Suppressor macrophage treated with lipopolysaccharide for 4 hours (primary cell): Measurements from ENCODE around the gene UGCG.
A peak's percentile ranks its signal among the peaks of the same experiment; 100 is the strongest.
"Not testable (repeated sequence)": the region's sequence is repeated elsewhere in the genome, so short reads cannot be mapped to it uniquely, and the experiment has no call there.

Source experiments
- DNase-seq: peaks from one replicate; pipeline ENCODE4 v3.0.0-alpha.2; 2020

UGCG gene

DNA sequence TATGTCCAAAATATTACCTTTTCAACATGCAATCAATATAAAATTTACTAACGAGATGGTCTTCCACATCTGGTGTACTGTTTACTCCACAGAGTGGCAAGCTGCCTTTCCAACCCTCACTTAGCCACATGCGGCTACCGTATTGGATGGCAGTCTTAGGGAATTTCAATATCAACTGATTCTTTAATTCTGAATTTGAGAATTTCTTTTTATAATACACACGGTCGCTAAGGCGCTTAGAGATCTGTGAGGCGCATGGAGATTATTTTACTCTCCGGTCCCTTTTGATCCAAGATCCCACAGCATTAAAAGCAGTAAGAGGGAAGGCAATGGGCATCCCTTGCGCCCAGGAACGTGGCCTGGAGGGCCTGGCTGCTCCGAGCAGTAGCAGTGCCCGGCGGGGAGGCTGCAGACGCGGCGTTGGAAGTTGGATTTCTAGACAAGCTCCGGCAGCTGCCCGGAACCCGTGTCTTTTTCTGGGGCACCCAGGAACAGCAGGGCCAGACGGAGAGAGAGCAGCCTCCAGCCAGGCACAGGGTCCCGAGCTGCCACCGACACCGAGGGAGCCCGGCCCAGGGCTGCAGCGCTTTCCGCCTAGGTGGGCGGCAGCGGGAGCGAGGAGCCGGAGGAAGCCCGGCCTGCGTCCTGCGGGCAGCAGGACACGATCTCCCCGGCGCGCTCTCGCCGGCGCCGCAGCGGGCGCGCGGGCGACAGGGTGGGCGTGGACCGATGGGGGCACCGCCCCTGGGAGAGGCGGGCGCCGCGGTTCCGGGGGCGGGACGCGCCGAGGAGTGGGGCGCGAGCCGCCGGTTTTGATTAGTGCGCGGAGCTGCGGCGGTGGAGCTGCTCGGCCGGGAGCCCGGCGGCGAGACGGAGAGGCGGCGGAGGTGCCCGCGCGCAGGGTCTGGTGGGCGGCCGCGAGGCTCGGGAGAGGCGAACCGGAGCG is at the start of gene UGCG:
Gene UGCG, plus strand, starts transcription at position 819 of the 946 bp plus-strand sequence. CDS start 402 bp downstream, outside the sequence.
- DNase-seq: peak; percentile 96

DNA sequence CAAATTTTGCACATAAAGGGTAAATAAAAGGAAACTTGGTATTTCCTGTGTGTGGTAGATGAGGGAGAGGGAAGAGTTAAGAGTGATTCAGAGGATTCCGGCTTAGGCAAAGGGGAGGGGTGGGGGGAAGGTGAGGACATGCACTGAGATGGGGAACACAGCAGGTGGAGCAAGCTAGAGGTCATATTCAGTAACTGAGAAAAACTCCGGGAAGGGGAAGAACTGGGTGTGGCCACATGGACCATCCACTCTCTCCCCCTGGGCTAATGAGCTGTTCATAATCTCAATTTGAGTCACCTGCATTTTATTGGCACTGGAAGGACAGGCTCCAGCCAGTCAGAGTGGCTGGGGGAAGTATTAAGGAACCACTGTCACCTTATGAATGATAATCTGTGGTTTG is 45.1 kb upstream of the UGCG start:
- no peak for DNase-seq

DNA sequence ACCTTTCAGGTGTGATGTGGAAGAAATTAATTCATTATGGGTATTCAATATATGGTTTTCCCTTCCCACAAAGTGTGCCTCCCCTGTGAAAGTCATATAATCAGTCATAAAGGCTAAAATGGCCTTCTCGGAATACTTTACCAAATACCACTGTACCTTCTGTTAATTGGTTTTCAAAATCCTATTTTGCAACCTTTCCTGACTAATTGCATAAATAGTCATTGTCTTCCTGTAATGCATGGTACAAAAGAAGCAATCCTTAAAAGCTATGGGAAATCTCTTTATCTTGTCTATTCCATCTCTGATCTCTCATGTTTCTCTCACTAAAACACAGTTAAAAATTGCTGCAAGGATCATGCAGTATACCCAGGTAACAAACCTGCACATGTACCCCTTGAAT is 44.3 kb upstream of the UGCG start:
- no peak for DNase-seq

DNA sequence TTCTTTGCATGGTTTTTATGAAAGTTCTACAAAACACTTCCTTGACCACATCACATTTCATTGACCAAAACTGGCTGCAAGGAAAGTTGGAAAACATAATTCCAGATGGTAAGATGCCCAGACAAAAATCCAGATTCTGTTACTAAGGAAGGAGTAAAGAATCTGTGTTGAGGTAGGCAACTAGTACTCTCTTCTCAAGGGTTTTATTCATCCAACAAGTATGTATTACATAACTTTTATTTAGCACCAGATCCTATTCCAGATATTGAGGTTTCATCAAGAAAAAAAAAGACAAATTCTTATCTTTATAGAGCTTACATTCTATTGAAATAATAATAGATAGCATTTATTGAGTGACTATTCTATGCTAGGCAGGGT is 43.2 kb upstream of the UGCG start:
- no peak for DNase-seq

DNA sequence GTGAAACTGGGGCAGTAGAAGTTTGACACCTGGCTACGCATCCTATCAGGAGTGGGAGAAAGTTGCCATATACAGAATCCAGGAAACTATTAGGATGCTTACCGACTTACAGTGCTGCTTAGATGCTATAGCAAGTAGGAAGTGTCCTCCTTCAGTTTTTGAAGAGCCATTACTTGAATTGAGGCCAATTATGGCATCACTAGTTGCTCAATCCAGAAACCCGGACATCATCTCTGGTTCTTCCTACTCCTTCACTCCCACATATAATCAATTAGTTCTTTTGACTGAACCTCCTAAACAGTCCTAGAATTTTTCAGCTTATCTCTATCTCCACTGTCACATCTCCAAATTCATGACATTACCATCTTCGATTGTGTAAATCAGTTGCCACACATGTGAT is 41.8 kb upstream of the UGCG start:
- DNase-seq: peak; percentile 39

DNA sequence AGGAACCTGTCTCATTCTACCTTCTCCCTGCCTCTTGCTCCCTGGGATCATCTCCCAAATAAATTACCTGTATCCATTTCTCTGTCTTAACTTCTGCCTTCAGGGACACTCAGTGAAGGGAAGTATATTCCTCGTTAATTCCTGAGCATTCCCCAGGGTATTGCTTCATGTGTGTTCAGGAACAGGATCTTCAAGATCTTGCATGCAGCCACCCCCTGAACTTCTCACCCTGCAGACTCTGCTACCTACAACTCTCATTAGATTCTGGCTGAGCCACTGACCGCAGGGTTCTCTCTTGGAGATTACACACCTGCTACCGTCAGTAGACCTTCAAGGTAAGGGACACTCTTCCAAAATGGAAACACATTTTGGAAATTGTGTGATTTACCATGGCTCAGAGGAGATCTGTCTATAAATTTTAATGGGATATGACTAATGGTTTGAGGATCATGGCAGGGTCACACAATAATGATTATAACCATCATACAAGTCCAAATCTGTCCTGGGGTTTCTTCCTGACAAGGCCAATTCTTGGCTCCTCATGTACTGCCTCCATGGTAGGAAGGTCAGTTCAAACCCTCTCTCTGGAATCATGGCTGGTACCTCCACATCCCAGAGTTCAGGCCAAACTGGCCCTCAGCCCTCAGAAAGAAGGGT is 38.9 kb upstream of the UGCG start:
- DNase-seq: no peak

DNA sequence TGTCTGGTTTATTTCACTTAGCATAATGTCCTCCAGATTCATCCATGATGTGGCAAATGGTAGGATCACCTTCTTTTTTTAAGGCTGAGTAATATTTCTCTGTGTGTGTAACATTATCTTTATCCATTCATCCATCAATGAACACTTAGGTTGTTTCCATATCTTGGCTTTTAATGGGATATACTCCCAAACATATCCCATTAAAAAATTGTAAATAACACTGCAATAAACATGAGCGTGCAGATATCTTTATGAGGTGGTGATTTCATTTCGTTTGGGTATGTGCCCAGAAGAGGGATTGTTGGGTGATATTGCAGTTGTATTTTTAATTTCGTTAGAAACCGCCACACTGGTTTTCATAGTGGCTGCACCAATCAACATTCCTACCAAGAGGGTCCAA is 36.2 kb upstream of the UGCG start:
- DNase-seq: no peak

DNA sequence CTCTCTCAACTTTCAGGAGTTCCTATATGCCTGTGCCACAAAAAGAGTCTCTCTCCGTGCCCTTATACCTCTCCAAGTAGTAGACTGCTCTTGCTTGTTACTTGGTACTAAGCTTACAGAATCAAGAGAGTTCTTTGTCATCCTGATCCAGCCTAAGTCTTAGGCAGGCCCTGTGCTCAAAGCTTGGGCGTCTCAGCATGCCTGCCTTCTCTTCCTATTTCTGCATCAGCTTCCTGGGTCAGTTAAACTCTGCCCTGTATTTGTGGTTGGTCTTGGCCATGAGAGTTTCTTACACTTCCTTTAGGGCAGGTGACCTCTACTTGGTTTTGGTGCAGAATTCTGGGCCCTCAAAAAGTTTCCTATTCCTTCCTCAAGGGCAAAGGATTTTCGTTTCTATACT is 33.0 kb upstream of the UGCG start:
- DNase-seq: no peak

DNA sequence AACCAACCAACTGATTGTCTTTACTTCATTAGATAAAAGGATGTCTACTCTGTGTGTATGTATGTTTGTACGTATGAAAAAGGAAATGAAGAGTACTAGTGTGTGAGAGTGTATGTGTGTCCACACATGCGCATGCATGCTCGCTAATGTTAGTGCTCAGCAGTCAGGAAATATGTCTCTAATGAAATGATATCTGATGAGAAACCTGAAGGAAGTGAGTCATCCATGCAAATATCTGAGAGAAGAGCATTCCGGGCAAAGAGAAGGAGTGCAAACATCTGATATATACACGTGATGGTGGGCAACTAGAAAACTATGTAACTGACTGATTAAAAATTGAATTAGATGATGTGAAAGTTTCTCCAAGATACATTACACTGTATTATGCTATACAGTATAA is 29.6 kb upstream of the UGCG start:
- DNase-seq: no peak

DNA sequence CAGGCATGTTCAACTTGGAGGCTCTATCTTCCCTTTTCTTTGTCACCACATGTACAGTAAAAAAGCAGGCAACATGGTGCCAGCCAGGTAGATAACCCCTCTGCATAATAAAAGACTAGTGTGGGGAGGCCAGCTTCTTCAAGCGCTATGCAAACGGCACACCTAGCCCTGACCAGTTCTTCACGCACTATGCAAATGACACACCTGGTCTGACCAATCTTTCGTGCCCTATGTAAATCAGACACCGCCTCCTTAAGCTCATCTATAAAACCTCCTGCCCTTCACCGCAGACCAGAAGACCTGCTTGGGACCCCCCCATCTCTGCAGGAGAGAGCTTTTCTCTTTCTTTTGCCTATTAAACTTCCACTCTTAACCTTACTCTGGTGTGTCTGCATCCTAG is 28.1 kb upstream of the UGCG start:
- DNase-seq: no peak

DNA sequence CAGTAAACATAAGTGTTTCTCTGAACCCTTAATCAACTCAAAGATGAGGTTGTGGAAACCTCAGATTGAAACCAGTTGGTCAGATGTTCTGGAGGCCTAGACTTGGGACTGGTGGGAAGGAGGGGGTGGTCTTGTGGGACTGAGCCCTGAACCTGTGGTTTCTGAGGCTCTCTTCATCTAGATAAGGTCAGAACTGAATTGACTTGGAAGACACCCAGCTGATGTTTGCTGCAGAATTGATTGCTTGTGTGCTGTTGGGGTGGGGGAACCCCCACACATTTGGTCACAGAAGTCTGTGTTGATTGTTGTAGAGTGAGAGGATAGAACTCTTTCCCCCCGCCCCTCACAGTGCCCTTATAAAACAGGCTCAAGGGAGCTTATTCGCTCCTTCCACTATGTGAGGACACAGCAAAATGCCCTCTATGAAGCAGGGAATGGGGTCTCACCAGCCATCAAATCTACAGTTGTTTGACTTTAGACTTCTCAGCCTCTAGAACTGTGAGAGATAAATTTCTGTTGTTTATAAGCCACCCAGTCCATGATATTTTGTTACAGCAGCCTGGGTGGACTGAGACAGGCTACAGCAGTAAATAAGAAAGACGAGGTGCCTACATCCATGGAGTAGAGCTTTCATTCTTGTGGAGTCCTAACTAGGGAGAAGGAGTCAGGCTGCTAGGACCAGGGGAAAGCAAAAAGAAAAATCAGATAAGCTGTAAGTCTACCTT is 25.7 kb upstream of the UGCG start:
- no peak for DNase-seq

DNA sequence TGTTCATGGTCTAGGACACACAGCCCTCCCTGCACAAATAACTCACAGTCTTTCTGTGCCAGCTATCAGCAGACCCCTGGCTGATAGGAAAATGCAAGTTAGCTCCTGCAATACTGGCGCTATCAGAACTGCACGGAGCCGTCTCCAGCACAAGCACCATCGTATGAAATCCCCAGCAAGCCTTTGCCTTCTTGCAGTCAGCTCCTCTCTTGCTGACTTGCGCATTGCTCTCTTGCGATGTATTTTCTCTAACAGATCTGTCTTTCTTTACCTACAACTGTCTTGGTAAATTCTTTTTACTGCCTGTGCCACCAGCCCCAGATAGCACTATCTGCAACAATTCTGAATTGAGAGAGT is 25.1 kb upstream of the UGCG start:
- no peak for DNase-seq

DNA sequence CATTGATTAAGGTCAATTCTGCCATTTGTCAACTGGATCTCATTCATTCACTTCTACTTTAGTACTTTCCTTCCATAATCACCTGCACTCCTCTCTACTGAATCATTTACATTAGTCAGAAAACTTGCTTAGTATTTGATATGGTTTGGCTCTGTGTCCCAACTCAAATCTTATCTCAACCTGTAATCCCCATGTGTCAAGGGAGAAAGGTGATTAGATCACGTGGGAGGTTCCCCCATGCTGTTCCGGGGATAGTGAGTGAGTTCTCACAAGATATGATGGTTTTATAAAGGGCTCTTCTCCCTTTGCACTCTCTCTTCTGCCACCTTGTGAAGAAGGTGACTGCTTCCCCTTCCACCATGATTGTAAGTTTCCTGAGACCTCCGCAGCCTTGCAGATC is 23.7 kb upstream of the UGCG start:
- DNase-seq: no peak

DNA sequence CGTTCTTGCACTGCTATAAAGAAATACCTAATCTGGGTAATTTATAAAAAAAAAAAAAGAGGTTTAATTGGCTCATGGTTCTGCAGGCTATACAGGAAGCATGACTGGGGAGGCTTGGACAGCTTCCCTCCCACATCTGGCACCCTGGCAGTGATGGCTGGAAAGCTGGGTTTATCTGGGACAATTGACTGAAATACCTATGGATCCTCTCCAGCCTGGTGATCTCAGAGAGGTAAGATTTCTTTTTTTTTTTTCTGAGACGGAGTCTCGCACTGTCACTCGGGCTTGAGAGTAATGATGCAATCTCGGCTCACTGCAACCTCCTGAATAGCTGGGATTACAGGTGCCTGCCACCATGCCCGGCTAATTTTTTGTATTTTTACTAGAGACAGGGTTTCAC is 22.7 kb upstream of the UGCG start:
- DNase-seq: no peak

DNA sequence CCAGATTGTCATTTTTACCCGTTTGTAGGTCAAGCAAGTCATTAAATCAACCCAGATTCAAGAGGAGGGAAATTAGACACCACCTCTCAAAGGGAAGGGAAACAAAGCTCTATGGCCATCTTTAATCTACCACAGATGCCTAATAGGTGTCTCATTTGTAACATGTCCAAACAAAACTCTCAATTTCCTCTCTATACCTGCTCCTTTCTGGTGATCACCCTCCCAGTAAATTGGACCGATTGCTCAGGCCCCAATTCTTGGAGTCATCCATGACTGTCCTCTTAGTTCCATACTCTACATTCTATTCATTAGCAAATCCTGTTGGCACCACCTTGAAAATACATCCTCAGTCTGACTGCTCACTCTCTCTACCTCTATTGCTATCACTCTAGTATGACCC is 22.1 kb upstream of the UGCG start:
- no peak for DNase-seq

DNA sequence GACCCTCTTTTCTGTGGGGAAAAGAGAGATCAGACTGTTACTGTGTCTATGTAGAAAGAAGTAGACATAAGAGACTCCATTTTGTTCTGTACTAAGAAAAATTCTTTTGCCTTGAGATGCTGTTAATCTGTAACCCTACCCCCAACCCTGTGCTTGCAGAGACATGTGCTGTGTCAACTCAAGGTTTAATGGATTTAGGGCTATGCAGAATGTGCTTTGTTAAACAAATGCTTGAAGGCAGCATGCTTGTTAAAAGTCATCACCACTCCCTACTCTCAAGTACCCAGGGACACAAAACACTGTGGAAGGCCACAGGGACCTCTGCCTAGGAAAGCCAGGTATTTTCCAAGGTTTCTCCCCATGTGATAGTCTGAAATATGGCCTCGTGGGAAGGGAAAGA is 21.3 kb upstream of the UGCG start:
- DNase-seq: not testable (repeated sequence)

DNA sequence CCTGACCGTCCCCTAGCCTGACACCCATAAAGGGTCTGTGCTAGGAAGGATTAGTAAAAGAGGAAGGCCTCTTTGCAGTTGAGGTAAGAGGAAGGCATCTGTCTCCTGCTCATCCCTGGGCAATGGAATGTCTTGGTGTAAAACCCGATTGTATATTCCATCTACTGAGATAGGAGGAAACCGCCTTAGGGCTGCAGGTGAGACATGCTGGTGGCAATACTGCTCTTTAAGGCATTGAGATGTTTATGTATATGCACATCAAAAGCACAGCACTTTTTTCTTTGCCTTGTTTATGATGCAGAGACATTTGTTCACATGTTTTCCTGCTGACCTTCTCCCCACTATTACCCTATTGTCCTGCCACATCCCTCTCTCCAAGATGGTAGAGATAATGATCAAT is 20.9 kb upstream of the UGCG start:
- not testable (repeated sequence) for DNase-seq

DNA sequence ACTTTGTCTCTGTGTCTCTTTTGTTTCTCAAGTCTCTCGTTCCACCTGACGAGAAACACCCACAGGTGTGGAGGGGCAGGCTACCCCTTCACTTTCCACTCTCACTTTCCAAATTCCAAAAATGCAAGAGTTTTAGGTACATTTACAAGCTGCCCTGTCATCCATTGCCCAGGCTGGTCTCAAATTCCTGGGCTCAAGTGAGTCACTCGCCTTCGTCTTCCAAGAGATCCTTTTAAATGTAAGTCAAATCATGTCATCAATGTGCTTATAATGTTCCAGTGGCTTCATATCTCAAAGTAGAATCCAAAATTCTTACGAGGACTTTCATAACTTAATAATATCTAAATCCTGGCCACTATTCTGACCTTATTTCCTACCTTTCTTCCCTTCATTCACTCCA is 20.4 kb upstream of the UGCG start:
- DNase-seq: no peak

DNA sequence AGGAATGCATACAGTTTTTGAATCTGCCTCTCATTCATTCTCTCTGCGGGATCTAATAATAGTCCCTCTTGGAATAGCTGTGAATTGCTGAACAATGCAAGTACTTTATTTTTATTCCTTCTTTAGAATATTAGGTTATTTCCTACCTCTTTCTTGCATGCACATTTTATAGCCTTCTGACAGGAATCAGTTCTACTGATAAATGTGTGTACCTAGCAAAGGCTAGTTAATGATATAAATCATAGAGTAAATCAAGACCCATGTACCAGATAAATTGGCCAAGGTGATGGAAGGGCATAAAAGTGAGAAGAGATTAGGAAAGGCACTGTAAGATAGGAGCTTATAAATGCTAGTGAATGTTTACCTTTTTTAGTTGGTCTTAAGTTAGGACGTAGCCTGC is 19.2 kb upstream of the UGCG start:
- DNase-seq: no peak

DNA sequence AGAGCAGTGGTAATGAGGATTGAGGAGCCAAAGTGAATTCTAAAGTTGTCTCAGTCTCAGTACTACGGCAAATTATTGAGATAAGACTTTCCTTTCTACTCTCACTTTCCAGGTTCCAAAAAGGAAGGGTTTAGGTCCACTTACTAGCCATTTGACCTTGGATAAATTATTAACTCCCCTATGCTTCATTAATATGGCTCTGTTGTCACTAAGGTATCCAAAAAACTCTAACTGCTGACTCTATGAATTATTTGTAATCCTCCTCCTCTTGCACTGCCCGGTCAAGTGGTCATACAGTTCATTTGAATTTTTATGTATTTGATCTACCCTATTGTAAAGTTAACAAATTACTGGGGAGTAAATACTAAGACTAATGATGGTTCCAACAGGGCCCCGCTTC is 17.7 kb upstream of the UGCG start:
- DNase-seq: no peak

DNA sequence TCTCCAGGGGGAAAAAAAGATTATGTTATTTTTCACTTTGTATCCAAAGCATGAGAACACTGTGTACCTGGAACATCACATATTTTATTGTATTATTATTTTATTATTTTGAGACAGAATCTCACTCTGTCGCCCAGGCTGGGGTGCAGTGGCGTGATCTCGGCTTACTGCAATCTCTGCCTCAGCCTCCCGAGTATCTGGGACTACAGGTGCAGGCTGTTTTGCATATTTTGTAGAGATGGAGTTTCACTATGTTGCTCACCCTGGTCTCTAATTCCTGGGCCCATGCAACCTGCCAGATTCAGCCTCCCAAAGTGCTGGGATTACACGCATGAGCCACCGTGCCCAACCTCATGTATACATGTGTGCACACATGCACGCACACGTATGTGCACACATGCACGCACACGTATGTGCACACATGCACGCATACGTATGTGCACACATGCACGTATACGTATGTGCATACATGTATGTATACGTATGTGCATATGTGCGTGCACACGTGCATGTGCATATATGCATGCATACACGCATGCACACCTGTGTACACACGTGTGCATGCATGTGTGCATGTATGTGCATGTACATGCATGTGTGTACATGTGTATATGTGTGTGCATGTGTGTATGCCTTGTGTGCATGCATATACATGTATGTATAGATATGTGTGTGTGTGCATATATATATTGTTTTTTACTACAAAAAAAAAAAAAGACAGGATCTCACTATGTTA is 9.5 kb upstream of the UGCG start:
- DNase-seq: no peak

DNA sequence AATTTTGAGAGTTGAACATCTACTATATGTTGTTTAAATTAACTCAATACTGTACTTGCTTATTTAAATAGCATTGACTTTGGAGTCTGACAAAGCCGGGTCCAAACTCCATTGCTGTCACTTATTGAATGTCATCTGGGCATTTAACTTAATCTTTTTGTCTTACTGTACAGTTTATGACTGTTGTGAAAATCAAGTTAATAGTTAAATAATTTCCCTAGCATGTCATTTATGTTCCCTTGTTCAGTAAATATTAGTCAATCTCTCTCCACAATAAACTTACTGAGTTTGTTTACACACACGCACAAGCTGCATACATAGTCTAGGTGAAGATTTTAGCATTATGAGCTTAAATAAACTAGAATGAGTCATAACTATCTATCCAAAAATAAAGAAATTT is 6.3 kb upstream of the UGCG start:
- DNase-seq: no peak

DNA sequence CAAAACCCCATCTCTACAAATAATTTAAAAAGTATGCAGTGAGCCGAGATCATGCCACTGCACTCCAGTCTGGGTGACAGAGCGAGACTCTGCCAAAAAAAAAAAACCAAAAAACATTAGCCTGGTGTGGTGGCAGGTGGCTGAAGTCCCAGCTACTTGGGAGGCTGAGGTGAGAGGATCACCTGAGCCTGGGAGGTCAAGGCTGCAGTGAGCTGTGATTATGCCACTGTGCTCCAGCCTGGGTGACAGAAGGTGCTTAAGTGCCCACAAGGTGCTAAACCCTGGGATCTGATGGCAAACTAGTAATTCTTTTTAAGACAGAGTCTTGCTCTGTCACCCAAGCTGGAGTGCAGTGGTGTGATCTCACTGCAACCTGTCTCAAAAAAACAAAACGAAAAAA is 5.7 kb upstream of the UGCG start:
- not testable (repeated sequence) for DNase-seq
